Neural crest cell (in vitro differentiated cells): Measurements from ENCODE around the gene HSPA4. TPM values are rescaled to one million over a fixed set of nuclear protein-coding genes. Genes with fewer than 3 reads are reported as not detected.

Source experiments
- DNase-seq: peaks from one replicate; pipeline ENCODE4 v3.0.0; 2021; ENCODE audit warnings: low read depth, mixed read lengths, low spot score
- H3K27ac Mint-ChIP-seq: one replicate; pipeline ENCODE4 v1.8.0; 2021; ENCODE audit warnings: mild to moderate bottlenecking, mixed read lengths; ENCODE audit not compliant: unreplicated experiment
- H3K27me3 Mint-ChIP-seq: 2 replicates; pipeline ENCODE4 v1.8.0; 2021; ENCODE audit warnings: low read depth, mild to moderate bottlenecking, mixed read lengths
- H3K36me3 Mint-ChIP-seq: 2 replicates; pipeline ENCODE4 v1.8.0; 2021; ENCODE audit warnings: low read depth, mild to moderate bottlenecking, mixed read lengths
- H3K4me1 Mint-ChIP-seq: 2 replicates; pipeline ENCODE4 v1.8.0; 2021; ENCODE audit warnings: mixed read lengths
- H3K4me3 Mint-ChIP-seq: one replicate; pipeline ENCODE4 v1.8.0; 2021; ENCODE audit warnings: mild to moderate bottlenecking, mixed read lengths
- H3K9me3 Mint-ChIP-seq: 2 replicates; pipeline ENCODE4 v1.8.0; 2021; ENCODE audit warnings: mixed read lengths
- total RNA-seq: library from RNA; stranded (reverse); gene quantifications from 2 replicates; pipeline ENCODE4 v1.2.1, GENCODE V29; 2021
- TF ChIP-seq, protein P1 (sequence below): fragments of 200-600 bp; sonication (generic); conservative IDR thresholded peaks from 2 replicates; pipeline ENCODE4 v1.5.0; 2021; ENCODE audit warnings: antibody characterized with exemption, mild to moderate bottlenecking

Gene HSPA4
- total RNA-seq, 1 donor from 2014 or later, result 161 TPM

DNA sequence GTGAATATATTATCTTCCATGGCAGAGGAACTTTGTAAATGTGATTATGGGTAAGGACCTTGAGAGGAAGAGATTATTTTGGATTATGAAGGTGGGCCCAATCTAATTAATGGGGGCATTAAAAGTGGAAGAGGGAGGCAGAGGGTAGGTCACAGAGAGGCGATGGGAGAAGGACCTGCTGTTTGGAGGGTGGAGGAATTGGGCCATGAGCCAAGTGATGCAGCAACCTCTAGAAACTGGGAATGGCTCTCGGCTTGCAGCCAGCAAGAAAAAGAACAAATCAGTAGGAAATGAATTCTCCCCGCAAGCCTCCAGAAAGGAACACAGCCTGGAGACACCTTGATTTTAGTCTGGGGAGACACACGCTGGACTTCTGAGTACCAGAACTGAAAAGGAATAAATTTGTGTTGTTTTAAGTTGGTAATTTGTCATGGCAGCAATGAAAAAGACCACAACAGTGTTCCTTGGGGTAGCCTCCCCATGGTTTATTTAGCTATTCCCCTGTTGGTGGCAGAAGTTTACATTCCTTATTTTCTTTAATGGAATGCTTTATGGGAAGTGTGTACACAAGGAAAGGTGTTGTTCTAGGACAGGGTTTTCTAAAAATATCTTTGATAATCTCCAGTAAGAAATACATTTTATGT lies 103.6 kb downstream of the HSPA4 start:
- H3K27me3 Mint-ChIP-seq, result peaks cover 4% of the 10 kb centered on the region
- no peaks in the 10 kb centered on the region for H3K36me3 Mint-ChIP-seq
- H3K4me3 Mint-ChIP-seq, result no peak overlapping the region
- no peak overlapping the region for H3K27ac Mint-ChIP-seq
- H3K4me1 Mint-ChIP-seq, result no peaks in the 10 kb centered on the region
- no peak for DNase-seq
- TF ChIP-seq, protein P1, sequence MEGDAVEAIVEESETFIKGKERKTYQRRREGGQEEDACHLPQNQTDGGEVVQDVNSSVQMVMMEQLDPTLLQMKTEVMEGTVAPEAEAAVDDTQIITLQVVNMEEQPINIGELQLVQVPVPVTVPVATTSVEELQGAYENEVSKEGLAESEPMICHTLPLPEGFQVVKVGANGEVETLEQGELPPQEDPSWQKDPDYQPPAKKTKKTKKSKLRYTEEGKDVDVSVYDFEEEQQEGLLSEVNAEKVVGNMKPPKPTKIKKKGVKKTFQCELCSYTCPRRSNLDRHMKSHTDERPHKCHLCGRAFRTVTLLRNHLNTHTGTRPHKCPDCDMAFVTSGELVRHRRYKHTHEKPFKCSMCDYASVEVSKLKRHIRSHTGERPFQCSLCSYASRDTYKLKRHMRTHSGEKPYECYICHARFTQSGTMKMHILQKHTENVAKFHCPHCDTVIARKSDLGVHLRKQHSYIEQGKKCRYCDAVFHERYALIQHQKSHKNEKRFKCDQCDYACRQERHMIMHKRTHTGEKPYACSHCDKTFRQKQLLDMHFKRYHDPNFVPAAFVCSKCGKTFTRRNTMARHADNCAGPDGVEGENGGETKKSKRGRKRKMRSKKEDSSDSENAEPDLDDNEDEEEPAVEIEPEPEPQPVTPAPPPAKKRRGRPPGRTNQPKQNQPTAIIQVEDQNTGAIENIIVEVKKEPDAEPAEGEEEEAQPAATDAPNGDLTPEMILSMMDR, result no peak
- H3K9me3 Mint-ChIP-seq, result no peaks in the 10 kb centered on the region

Other genes with a start within 250 kb of the HSPA4 start
- not detected in 2 replicates for gene SOWAHA, start 238.7 kb upstream of the HSPA4 start, total RNA-seq
- gene SHROOM1, start 221.4 kb upstream of the HSPA4 start, total RNA-seq, result 5.7 and 6.5 TPM in 2 replicates
- 0.49 and 0.89 TPM in 2 replicates for gene GDF9, start 185.5 kb upstream of the HSPA4 start, total RNA-seq
- 274 and 293 TPM in 2 replicates for gene UQCRQ, start 185.4 kb upstream of the HSPA4 start, total RNA-seq
- 2.9 and 3.1 TPM in 2 replicates for gene LEAP2, start 178.3 kb upstream of the HSPA4 start, total RNA-seq
- gene AFF4, start 88.4 kb upstream of the HSPA4 start, total RNA-seq, result 64.7 and 67.5 TPM in 2 replicates
- gene ZCCHC10, start 25.5 kb upstream of the HSPA4 start, total RNA-seq, result 26.5 and 29.2 TPM in 2 replicates